Testis (tissue), 3 donors: ENCODE data around the gene DNAJC6. TPM values are rescaled to one million over a fixed set of nuclear protein-coding genes. Genes with fewer than 3 reads are reported as not detected.

Experiments used
- DNase-seq: peaks from one replicate; pipeline ENCODE4 v3.0.0-alpha.2; 2019
- H3K27ac ChIP-seq, 2 donors: fragments of 200-600 bp; sonication (generic); one replicate each; pipeline ENCODE4 v1.5.1; 2019
- H3K27me3 ChIP-seq: fragments of 200-600 bp; sonication (generic); one replicate; pipeline ENCODE4 v1.5.1; 2019
- H3K36me3 ChIP-seq: fragments of 200-600 bp; sonication (generic); one replicate; pipeline ENCODE4 v1.5.1; 2017; ENCODE audit warnings: low read depth; ENCODE audit errors: missing control alignments
- H3K4me1 ChIP-seq: fragments of 200-600 bp; sonication (generic); one replicate; pipeline ENCODE4 v1.5.1; 2019
- H3K4me3 ChIP-seq, 2 donors: fragments of 200-600 bp; sonication (generic); one replicate each; pipeline ENCODE4 v1.5.1; 2017 to 2019
- H3K9me3 ChIP-seq: fragments of 200-600 bp; sonication (generic); one replicate; pipeline ENCODE4 v1.5.1; 2017
- POLR2A ChIP-seq: fragments of 450-650 bp; IDR thresholded peaks from one replicate; pipeline ENCODE4 v1.6.1; 2017; ENCODE audit warnings: antibody characterized with exemption, mild to moderate bottlenecking, moderate library complexity
- WGBS, 2 donors: methylation state at CpG; one replicate each; pipeline ENCODE4 v1.1.5; 2018; 5-methylcytosine and 5-hydroxymethylcytosine counted together
- intact Hi-C: fragments of 100-400 bp; cut with DNase I; formaldehyde crosslinking; loops from one replicate; pipeline ENCODE4 v1.15.1; 2023; ENCODE audit warnings: low total_unique reads
- polyA plus RNA-seq: library from polyadenylated mRNA; stranded (reverse); fragments of 350-450 nt; fragmentation: Illumina TruSeq; extraction: RNeasy Lipid Tissue Mini Kit (QIAGEN cat#74804); gene quantifications from one replicate; pipeline ENCODE4 v1.2.3, GENCODE V29; 2014; ENCODE audit warnings: low read depth, low replicate concordance; ENCODE audit not compliant: insufficient read depth
- total RNA-seq, 2 donors: library from RNA; depleted of rRNA; stranded (reverse); fragments of >200 nt; gene quantifications; one replicate each; pipeline ENCODE4 v1.2.3, GENCODE V29; 2016
- TF ChIP-seq, protein P1 (sequence below), 3 experiments: fragments of 450-650 bp in 2 of 3; fragments of 200-600 bp in 1 of 3; sonication (generic) in 1 of 3; IDR thresholded peaks; one replicate each; pipeline ENCODE4 v1.5.1; 2016 to 2019; ENCODE audit warnings: antibody characterized with exemption in 3 of 3, mild to moderate bottlenecking in 2 of 3, moderate library complexity in 1 of 3

The DNAJC6 gene
- total and polyA plus RNA-seq, 3 donors from 2014 or later: 5.1 to 7.3 (median 5.2) TPM

DNA sequence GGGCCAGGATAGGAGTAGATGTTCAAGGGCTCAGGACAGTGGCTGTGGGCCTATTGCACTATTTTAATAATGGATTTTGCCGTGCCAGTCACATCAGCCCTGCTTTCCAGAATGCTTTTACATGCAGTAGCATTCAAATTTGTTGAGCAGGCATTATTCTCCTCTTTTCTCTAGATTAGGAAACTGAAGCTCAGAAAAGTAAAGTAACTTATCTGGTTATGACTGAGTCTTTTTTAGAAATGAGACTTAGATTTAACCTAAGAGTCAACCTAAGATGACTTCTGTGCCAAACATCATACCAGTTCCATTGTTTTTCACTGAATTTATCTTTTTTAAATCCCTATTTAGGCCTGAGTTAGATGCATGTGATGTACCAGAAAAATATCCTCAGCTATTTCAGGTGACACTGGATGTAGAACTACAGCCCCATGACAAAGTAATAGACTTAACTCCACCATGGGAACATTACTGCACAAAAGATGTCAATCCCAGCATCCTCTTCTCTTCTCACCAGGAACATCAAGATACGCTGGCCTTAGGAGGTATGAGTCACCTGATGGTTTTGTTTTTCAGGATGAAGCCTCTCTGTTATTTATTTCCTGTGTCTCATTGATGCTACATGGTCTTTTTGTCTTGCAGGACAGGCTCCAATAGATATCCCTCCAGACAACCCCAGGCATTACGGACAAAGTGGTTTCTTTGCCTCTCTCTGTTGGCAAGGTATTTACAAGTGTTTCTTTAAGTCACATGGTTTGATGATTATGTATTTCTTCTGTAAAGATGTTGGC lies 79.8 kb downstream of the DNAJC6 start:
- intact Hi-C loops: no loop called here
- H3K4me3 ChIP-seq: no peak overlapping the region
- no peaks in the 10 kb centered on the region for H3K36me3 ChIP-seq
- no peak overlapping the region for H3K27ac ChIP-seq
- 91% methylated on average over 3 of the region's 3 CpGs for WGBS, 2 donors
- TF ChIP-seq, protein P1, sequence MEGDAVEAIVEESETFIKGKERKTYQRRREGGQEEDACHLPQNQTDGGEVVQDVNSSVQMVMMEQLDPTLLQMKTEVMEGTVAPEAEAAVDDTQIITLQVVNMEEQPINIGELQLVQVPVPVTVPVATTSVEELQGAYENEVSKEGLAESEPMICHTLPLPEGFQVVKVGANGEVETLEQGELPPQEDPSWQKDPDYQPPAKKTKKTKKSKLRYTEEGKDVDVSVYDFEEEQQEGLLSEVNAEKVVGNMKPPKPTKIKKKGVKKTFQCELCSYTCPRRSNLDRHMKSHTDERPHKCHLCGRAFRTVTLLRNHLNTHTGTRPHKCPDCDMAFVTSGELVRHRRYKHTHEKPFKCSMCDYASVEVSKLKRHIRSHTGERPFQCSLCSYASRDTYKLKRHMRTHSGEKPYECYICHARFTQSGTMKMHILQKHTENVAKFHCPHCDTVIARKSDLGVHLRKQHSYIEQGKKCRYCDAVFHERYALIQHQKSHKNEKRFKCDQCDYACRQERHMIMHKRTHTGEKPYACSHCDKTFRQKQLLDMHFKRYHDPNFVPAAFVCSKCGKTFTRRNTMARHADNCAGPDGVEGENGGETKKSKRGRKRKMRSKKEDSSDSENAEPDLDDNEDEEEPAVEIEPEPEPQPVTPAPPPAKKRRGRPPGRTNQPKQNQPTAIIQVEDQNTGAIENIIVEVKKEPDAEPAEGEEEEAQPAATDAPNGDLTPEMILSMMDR (IDR thresholded peaks at IDR 0.05): no peak
- no peak for TF ChIP-seq POLR2A
- DNase-seq: no peak
- no peaks in the 10 kb centered on the region for H3K9me3 ChIP-seq
- no peaks in the 10 kb centered on the region for H3K4me1 ChIP-seq
- no peaks in the 10 kb centered on the region for H3K27me3 ChIP-seq

DNA sequence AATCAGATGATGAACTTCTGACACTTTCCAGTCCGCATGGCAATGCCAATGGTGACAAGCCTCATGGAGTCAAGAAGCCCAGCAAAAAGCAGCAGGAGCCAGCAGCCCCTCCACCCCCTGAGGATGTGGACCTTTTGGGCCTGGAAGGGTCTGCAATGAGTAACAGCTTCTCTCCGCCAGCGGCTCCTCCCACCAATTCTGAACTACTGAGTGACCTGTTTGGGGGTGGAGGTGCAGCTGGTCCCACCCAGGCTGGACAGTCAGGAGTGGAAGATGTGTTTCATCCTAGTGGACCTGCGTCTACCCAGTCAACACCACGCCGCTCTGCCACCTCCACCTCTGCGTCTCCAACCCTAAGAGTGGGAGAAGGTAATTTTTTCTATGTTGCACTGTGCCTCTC lies 83.2 kb downstream of the DNAJC6 start:
- Histone ChIP-seq H3K27ac (no peak overlapping the region), H3K4me3 (no peak overlapping the region), H3K9me3 (no peaks in the 10 kb centered on the region), H3K27me3 (no peaks in the 10 kb centered on the region), H3K4me1 (no peaks in the 10 kb centered on the region), H3K36me3 (no peaks in the 10 kb centered on the region)
- intact Hi-C loops: no loop called here
- DNase-seq: no peak
- WGBS, 2 donors: 94 to 100% methylated on average over 4 to 7 of the region's 7 CpGs
- TF ChIP-seq, protein P1 (IDR thresholded peaks at IDR 0.05): no peak
- no peak for TF ChIP-seq POLR2A

DNA sequence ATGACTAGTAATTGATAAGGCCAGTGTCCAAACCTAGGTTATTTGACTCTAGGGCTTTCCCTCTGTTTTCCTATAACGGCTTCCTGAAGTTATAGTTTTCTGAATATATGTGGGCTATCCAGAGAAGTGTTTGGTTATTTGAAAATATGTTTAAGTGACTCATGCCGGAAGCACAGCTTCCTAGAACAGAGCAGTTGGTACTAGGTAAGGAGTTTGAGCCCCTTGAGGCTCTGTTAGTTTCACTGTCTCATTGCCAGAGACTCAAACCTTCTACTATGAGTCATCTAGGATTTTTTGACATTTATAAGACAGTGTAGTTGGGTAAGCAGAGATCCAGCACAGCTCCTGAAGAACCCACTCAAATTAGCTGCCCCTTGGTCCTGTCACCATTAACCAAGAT lies 84.0 kb downstream of the DNAJC6 start:
- DNase-seq: no peak
- Histone ChIP-seq H3K27me3 (no peaks in the 10 kb centered on the region), H3K9me3 (no peaks in the 10 kb centered on the region), H3K4me3 (no peak overlapping the region), H3K36me3 (no peaks in the 10 kb centered on the region), H3K4me1 (no peaks in the 10 kb centered on the region), H3K27ac (no peak overlapping the region)
- intact Hi-C loops: no loop called here
- TF ChIP-seq, protein P1 (IDR thresholded peaks at IDR 0.05): no peak
- no peak for TF ChIP-seq POLR2A
- WGBS, 2 donors: 94 to 99% methylated on average over 2 of the region's 2 CpGs

DNA sequence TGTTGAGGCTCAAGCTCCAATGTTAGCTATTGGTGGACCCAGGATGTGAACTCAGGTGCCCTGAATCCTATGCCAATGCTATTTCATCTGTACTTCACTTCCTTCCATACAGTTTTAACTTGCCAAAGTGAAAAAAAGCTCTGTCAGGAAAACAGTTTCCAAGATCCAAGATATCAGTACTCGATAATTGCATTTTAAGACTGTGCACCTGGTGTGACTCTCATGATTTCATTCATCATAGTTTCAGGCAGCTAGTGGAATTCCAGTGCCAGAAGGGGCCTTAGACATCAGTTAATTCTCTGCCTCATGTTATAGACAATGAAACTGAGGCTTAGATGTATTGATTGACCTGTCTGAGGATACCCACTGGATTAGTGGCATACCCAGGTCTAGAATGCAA lies 84.6 kb downstream of the DNAJC6 start:
- TF ChIP-seq, protein P1 (IDR thresholded peaks at IDR 0.05): no peak
- TF ChIP-seq POLR2A: no peak
- no peak overlapping the region for H3K4me3 ChIP-seq
- H3K27ac ChIP-seq: no peak overlapping the region
- H3K9me3 ChIP-seq: no peaks in the 10 kb centered on the region
- no peak for DNase-seq
- H3K4me1 ChIP-seq: no peaks in the 10 kb centered on the region
- 85 to 91% methylated on average over 1 of the region's 1 CpG for WGBS, 2 donors
- intact Hi-C loops: no loop called here
- no peaks in the 10 kb centered on the region for H3K36me3 ChIP-seq
- no peaks in the 10 kb centered on the region for H3K27me3 ChIP-seq
